Suprapubic skin (tissue), 3 donors: ENCODE data around the gene HTR7.

ENCODE experiments used
- EP300 ChIP-seq: sonication (generic); formaldehyde crosslinking; IDR thresholded peaks from one replicate; pipeline ENCODE4 v1.6.1; 2017; ENCODE audit warnings: antibody characterized with exemption
- POLR2A ChIP-seq, 2 donors: fragments of 450-650 bp; IDR thresholded peaks; one replicate each; pipeline ENCODE4 v1.6.1; 2017; ENCODE audit warnings: antibody characterized with exemption in 2 of 2, mild to moderate bottlenecking in 2 of 2, moderate library complexity in 2 of 2
- TF ChIP-seq, protein P1 (sequence below), 2 donors: fragments of 200-600 bp in 1 of 2; fragments of 450-650 bp in 1 of 2; sonication (generic) in 1 of 2; IDR thresholded peaks; one replicate each; pipeline ENCODE4 v1.5.1; 2016 to 2019; ENCODE audit warnings: antibody characterized with exemption in 2 of 2, mild to moderate bottlenecking in 1 of 2, moderate library complexity in 1 of 2

DNA sequence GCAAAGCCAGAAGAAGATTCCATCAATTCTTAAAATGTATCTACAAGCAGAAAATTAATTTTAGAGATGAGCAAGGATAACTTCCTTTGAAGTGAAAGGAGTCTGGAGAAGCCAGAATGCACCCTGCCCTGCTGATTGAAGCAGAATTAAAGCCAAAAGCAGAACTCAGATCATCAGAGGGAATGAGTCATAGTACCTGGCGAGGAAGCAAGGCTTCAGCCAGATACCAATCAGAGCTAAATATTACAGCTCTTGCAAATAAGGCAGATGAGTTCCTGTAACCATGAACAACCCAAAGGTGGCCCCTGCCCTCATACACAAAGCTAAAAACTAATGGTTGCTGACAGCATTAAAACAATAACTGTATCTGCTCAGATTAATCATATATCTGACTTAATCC lies 10.4 kb downstream of the HTR7 start:
- TF ChIP-seq POLR2A (IDR thresholded peaks at IDR 0.05), result no peak
- TF ChIP-seq, protein P1, sequence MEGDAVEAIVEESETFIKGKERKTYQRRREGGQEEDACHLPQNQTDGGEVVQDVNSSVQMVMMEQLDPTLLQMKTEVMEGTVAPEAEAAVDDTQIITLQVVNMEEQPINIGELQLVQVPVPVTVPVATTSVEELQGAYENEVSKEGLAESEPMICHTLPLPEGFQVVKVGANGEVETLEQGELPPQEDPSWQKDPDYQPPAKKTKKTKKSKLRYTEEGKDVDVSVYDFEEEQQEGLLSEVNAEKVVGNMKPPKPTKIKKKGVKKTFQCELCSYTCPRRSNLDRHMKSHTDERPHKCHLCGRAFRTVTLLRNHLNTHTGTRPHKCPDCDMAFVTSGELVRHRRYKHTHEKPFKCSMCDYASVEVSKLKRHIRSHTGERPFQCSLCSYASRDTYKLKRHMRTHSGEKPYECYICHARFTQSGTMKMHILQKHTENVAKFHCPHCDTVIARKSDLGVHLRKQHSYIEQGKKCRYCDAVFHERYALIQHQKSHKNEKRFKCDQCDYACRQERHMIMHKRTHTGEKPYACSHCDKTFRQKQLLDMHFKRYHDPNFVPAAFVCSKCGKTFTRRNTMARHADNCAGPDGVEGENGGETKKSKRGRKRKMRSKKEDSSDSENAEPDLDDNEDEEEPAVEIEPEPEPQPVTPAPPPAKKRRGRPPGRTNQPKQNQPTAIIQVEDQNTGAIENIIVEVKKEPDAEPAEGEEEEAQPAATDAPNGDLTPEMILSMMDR (IDR thresholded peaks at IDR 0.05), result no peak
- TF ChIP-seq EP300, result no peak
